NCI-H1417 treated with DMSO at 0.1 percent for 48 hours (cell line): ENCODE results near the gene DXO.
"Not testable (repeated sequence)": the region's sequence is repeated elsewhere in the genome, so short reads cannot be mapped to it uniquely, and the experiment has no call there.

Experiments used
- DNase-seq: peaks from one replicate; lab custom pipeline; 2025; lab: John Stamatoyannopoulos, UW

DXO gene

GRCh38 chr6:31979238-31979898 is 7.4 kb upstream of the DXO start:
- no peak for DNase-seq

DNA sequence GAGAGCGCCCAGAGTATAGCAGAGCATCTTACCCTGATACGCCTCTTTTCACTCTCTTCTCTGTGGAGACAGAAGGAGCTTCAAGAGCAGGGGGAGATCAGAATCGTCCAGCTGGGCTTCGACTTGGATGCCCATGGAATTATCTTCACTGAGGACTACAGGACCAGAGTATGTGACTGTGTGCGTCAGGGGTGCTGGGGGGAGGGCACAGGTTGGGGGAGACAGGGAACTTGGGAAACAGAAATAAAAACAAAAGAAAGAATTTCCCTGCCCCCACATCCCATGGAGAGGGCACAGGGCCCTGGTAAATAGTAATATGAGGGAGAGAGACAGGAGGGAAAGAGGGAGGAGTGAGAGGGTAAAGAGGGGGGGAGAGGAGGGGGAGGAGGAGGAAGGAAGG is 6.9 kb upstream of the DXO start:
- DNase-seq, result no peak

DNA sequence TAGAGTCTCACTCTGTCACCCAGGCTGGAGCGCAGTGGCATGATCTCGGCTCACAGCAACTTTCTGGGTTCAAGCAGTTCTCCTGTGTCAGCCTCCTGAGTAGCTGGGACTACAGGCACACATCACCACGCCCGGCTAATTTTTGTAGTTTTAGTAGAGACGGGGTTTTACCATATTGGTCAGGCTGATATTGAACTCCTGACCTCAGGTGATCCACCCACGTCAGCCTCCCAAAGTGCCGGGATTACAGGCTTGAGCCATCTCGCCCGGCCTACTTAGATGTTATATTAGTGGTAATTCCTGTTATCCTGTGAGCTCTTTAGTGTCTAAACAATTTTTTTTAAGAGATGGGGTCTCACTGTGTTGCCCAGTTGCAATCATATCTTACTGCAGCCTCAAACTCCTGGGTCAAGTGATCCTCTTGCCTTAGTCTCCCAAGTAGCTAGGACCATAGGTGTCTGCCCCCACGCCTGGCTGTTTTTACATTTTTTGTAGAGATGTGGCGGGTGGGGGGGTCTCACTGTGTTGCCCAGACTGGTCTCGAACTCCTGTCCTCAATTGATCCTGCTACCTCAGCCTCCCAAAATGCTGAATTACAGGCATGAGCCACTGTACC is 6.0 kb upstream of the DXO start:
- no peak for DNase-seq

DNA sequence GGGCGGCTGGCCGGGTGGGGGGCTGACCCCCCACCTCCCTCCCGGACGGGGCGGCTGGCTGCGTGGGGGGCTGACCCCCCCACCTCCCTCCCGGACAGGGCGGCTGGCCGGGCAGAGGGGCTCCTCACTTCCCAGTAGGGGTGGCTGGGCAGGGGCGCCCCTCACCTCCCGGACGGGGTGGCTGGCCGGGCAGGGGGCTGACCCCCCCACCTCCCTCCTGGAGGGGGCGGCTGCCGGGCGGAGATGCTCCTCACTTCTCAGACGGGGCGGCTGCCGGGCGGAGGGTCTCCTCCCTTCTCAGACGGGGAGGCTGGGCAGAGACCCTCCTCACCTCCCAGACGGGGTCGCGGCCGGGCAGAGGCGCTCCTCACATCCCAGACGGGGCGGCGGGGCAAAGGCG is 4.1 kb upstream of the DXO start:
- not testable (repeated sequence) for DNase-seq

- no peak for DNase-seq
Observed at GRCh38 chr6:31972709-31973350, 892 bp upstream of the DXO start.

- DNase-seq, result no peak
Observed at GRCh38 chr6:31971279-31971992, 502 bp downstream of the DXO start.

- DNase-seq, result no peak
Observed at GRCh38 chr6:31970604-31971271, 1.2 kb downstream of the DXO start.

- no peak for DNase-seq
Observed at GRCh38 chr6:31969712-31970603, 2.0 kb downstream of the DXO start.

- DNase-seq, result no peak
Observed at GRCh38 chr6:31968791-31969711, 2.9 kb downstream of the DXO start.

- no peak for DNase-seq
Observed at GRCh38 chr6:31968326-31968725, 3.6 kb downstream of the DXO start.

GRCh38 chr6:31967926-31968320 is 4.0 kb downstream of the DXO start:
- DNase-seq, result no peak

DNA sequence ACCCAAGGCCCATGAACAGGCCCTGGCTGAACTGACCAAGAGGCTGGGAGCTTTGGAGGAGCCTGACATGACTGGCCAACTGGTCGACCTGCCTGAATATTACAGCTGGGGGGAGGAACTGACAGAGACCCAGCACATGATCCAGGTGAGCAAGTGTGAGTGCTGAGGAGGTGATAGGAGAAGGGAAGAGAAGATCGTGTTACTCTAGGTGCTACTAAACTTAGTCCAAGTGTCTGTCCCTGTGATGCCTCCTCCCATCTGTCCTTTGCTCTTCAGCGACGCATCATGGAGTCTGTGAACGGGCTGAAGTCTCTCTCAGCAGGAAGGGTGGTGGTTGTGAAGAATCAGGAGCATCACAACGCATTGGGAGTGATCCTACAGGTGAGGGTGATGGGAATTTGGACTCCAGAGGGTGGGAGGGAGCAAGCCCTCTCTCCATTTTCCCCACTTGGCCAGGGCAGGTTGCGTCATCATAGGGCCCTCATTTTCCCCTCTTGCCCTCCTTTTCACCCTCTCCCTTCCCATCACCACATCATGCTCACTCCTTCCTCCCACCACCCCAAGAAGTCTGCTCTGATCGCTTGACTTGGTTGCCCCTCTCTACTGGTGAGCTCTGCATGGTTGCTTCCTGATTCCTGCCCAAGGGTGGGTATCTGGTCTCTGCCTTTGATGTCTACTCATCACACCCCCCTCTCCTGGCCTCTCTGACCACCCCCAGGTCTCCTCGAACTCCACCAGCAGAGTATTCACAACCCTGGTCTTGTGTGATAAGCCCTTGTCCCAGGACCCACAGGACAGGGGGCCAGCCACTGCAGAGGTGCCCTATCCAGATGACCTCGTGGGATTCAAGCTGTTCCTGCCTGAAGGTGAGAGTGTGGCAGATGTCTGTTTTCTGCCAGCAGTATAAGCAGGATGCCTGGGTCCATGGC is 4.7 kb downstream of the DXO start:
- no peak for DNase-seq

DNA sequence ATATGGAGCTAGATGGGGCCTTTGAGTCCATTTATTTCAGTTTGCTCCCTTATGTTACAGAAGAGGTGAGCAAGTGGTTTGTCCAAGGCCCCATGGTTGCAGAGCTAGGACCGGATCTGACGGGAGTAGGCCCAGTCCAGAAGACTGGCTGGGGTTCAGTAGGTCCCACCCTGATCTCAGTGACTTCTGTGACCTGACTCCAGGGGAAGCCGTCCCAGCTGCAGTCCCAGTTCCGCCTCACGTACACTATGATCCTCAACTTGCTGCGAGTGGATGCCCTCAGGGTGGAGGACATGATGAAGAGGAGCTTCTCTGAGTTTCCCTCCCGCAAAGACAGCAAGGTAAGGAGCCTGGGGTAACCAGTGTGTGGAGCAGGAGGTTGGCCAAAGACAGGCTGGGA is 5.4 kb downstream of the DXO start:
- DNase-seq, result no peak

DNA sequence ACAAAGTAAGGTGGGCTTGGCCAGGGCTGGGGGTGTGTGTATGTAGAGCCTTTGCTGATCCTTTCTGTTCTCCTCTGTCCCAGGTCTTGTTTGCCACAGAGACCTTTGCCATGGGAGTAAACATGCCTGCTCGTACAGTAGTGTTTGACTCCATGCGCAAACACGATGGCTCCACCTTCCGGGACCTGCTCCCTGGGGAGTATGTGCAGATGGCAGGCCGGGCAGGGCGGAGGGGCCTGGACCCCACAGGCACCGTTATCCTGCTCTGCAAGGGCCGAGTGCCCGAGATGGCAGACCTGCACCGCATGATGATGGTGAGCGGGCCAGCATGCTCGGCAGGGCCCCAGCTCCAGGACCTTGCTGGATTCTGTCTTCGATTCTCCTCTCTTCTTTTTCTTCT is 6.2 kb downstream of the DXO start:
- no peak for DNase-seq

DNA sequence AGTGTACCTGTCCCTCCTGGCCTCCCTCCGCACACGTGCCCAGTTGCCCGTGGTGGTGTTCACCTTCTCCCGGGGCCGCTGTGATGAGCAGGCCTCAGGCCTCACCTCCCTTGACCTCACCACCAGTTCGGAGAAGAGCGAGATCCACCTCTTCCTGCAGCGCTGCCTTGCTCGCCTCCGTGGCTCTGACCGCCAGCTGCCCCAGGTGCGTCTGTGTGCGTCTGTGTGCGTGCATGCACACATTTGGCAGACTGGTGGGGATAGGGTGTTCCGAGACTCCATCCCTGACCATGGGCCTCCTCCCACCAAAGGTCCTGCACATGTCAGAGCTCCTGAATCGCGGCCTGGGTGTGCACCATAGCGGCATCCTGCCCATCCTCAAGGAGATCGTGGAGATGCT is 8.0 kb downstream of the DXO start:
- no peak for DNase-seq

- DNase-seq, result no peak
Observed at GRCh38 chr6:31961616-31962015, 10.3 kb downstream of the DXO start.

GRCh38 chr6:31958741-31959739 is 12.9 kb downstream of the DXO start, which contains the start of the genes NELFE and SKIC2:
Gene NELFE (minus strand): TSS chr6:31958971. CDS start chr6:31958446, 525 bp downstream.
Gene SKIC2 (plus strand): TSS chr6:31959175. CDS start chr6:31959193, 18 bp downstream.
- DNase-seq, result peak; percentile 81

DNA sequence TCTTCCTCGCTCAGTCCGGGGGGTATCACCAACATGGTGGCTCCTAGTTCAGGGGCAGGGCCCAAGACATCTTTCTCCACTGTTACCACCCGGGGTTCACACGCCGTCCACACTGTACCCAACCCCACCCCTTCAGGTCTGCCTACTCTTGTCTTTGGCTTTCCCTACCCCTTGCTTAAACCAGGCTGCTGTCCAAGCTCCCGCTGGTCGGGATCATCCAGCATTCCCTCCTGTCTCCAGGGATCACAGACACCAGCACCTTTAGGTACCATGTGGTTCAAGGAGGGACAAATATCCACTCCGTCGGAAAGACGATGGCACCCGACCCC is 13.6 kb downstream of the DXO start:
- no peak for DNase-seq
